Cardiac fibroblast (primary cell): Measurements from ENCODE around the gene INHBB.

Experiments used
- DNase-seq, 2 donors: peaks; one replicate each; pipeline versions ENCODE4 v3.0.0 to v3.0.0-alpha.2; 2010; ENCODE audit warnings: low read depth in 2 of 2
- H3K4me3 ChIP-seq, 2 donors: replicated peaks in 1 of 2; 1 replicate in 1 of 2; 2 replicates in 1 of 2; pipeline ENCODE4 v1.5.1; 2011; ENCODE audit warnings: low read depth in 2 of 2, low read length in 2 of 2, mild to moderate bottlenecking in 2 of 2, moderate library complexity in 1 of 2
- TF ChIP-seq, protein P1 (sequence below): IDR thresholded peaks from one replicate; pipeline ENCODE4 v1.5.1; 2011; ENCODE audit warnings: low read depth, mild to moderate bottlenecking, low read length, inconsistent platforms

The INHBB gene

DNA sequence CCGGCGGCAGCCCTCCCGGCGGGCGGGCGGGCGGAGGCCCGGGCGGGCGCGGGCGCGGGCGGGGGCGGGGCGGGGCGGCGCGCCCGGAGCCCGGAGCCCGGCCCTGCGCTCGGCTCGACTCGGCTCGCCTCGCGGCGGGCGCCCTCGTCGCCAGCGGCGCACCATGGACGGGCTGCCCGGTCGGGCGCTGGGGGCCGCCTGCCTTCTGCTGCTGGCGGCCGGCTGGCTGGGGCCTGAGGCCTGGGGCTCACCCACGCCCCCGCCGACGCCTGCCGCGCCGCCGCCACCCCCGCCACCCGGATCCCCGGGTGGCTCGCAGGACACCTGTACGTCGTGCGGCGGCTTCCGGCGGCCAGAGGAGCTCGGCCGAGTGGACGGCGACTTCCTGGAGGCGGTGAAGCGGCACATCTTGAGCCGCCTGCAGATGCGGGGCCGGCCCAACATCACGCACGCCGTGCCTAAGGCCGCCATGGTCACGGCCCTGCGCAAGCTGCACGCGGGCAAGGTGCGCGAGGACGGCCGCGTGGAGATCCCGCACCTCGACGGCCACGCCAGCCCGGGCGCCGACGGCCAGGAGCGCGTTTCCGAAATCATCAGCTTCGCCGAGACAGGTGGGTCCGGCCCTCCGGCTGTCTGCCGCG is at the start of gene INHBB:
Gene INHBB (plus strand): TSS at position 111 of the 641 bp plus-strand sequence. CDS start 53 bp downstream, at position 164.
- TF ChIP-seq, protein P1, sequence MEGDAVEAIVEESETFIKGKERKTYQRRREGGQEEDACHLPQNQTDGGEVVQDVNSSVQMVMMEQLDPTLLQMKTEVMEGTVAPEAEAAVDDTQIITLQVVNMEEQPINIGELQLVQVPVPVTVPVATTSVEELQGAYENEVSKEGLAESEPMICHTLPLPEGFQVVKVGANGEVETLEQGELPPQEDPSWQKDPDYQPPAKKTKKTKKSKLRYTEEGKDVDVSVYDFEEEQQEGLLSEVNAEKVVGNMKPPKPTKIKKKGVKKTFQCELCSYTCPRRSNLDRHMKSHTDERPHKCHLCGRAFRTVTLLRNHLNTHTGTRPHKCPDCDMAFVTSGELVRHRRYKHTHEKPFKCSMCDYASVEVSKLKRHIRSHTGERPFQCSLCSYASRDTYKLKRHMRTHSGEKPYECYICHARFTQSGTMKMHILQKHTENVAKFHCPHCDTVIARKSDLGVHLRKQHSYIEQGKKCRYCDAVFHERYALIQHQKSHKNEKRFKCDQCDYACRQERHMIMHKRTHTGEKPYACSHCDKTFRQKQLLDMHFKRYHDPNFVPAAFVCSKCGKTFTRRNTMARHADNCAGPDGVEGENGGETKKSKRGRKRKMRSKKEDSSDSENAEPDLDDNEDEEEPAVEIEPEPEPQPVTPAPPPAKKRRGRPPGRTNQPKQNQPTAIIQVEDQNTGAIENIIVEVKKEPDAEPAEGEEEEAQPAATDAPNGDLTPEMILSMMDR, result no peak
- H3K4me3 ChIP-seq, result peak within 1 kb of the TSS; percentile 18 to 42
- DNase-seq, result no peak

DNA sequence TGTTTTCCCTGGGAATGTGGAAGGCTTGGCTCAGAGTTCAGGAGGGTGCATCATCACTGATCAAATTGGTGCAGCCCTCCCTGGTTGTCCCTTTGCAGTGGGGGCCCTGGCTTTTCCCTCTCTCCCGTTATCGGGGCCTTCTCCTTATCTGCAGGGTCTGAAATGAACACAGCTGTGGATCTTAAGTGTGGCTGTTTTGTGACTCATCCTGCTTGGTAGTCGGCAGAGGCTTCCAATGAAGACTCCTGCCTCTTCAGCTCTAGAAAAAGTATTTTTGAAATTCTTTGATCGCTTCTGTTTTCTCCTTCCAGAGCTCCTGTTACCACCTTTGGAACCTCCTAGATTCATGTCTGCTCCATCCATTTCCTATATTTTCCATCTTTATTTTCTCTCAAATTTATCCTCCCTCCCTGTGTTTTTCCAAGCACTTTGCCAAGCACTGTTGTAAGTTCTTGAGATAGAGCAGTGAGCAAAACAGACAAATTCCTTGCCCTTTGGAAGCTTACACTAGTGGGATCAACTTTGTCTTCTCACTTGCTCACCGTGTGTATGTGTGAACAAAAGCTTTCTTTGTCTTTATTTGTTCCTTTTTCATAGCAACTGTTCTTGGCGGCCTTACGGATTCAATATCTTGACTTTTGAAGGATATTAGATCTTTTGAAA is 47.6 kb upstream of the INHBB start:
- H3K4me3 ChIP-seq, result no peak overlapping the region
- TF ChIP-seq, protein P1, result no peak
- peak; percentile 57 to 61 for DNase-seq

- TF ChIP-seq, protein P1, result no peak
- no peak for DNase-seq
- no peak overlapping the region for H3K4me3 ChIP-seq
These were observed 46.9 kb upstream of the INHBB start for GRCh38 chr2:120299004-120299403.

DNA sequence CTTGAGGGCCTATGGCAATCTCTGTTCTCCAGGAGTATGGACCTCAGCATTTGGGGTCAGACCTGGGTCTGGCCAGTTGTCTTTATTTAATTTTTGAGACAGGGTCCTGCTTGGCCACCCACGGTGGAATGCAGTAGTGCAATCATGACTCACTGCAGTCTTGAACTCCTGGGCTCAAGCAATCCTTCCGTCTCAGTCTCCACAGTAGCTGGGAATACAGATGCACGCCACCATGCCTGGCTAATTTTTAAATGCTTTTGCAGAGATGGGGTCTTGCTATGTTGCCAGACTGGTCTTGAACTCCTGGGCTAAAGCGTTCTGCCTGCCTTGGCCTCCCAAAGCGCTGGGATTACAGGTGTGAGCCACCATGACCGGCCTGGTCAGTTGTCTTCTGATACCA is 46.4 kb upstream of the INHBB start:
- TF ChIP-seq, protein P1, result no peak
- no peak overlapping the region for H3K4me3 ChIP-seq
- no peak for DNase-seq

DNA sequence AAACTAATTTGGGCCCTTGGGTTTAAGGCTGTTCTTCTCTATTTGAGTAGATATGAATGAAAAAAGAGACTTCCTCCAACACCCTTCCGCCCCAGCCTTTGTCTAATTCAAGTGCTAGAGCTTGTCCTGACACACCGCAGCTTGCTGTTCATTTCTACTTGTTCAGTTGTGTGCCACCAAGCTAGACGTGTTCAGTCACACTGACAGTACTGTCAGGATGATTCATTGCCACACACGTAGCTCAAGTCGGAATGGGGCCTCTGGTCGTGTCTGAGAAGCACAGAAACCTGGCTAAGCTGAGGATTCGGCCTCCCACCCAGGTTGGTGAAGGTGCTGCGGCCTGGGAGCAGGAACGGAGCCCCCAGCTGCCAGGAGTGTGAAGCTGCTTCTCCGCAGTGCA is 45.6 kb upstream of the INHBB start:
- DNase-seq, result no peak
- TF ChIP-seq, protein P1, result no peak
- H3K4me3 ChIP-seq, result no peak overlapping the region

GRCh38 chr2:120301284-120301683 is 44.7 kb upstream of the INHBB start:
- H3K4me3 ChIP-seq, result no peak overlapping the region
- TF ChIP-seq, protein P1, result no peak
- DNase-seq, result no peak

- TF ChIP-seq, protein P1, result no peak
- no peak for DNase-seq
- no peak overlapping the region for H3K4me3 ChIP-seq
These were observed 43.6 kb upstream of the INHBB start for GRCh38 chr2:120302301-120302700.
